Adrenal gland (tissue), 5 donors: ENCODE results near the gene NIPA2.

Experiments used
- CTCF ChIP-seq, 6 experiments: fragments of 450-650 bp in 4 of 6; fragments of 200-600 bp in 2 of 6; sonication (generic) in 1 of 6; IDR thresholded peaks; 1 replicate in 5 of 6; 2 replicates in 1 of 6; pipeline versions ENCODE4 v1.5.1 to v1.8.0; 2016 to 2021; ENCODE audit warnings: antibody characterized with exemption in 6 of 6, mild to moderate bottlenecking in 2 of 6, moderate library complexity in 1 of 6
- POLR2A ChIP-seq, 2 donors: fragments of 450-650 bp; IDR thresholded peaks; one replicate each; pipeline ENCODE4 v1.6.1; 2017; ENCODE audit warnings: antibody characterized with exemption in 2 of 2, mild to moderate bottlenecking in 2 of 2, moderate library complexity in 1 of 2
- donor health status: DM: no; HTN: no; CAD: no.

GRCh38 chr15:22808761-22809280 is 29.6 kb upstream of the NIPA2 start:
- no peak for TF ChIP-seq CTCF (IDR thresholded peaks at IDR 0.05)
- no peak for TF ChIP-seq POLR2A (IDR thresholded peaks at IDR 0.05)
